GM06990 (cell line): Measurements from ENCODE around the gene TNFRSF12A.

ENCODE experiments used
- DNase-seq: peaks from one replicate; pipeline ENCODE4 v3.0.0-alpha.2; 2011; ENCODE audit not compliant: insufficient read length; ENCODE audit errors: extremely low read depth
- H3K27me3 ChIP-seq: replicated peaks from 2 replicates; pipeline ENCODE4 v1.6.0; 2011; ENCODE audit warnings: low read length; ENCODE audit not compliant: control insufficient read depth, insufficient read depth
- H3K36me3 ChIP-seq: 2 replicates; pipeline ENCODE4 v1.5.1; 2011; ENCODE audit warnings: low read length; ENCODE audit not compliant: control insufficient read depth, insufficient read depth
- H3K4me3 ChIP-seq: replicated peaks from 2 replicates; pipeline ENCODE4 v1.5.1; 2011; ENCODE audit warnings: low read depth, mild to moderate bottlenecking, control low read depth, low read length
- CTCF ChIP-seq: IDR thresholded peaks from 2 replicates; pipeline ENCODE4 v1.5.1; 2011; ENCODE audit warnings: low read length, control low read depth, mild to moderate bottlenecking, inconsistent platforms; ENCODE audit not compliant: insufficient read depth, poor library complexity, severe bottlenecking

TNFRSF12A gene

GRCh38 chr16:3014971-3015370 lies 5.2 kb upstream of the TNFRSF12A start:
- Histone ChIP-seq H3K27me3 (no peaks in the 10 kb centered on the region; the same call in none of the 2 replicates), H3K36me3 (no peaks in the 10 kb centered on the region), H3K4me3 (no peak overlapping the region)
- DNase-seq, result no peak
- TF ChIP-seq CTCF, result no peak

DNA sequence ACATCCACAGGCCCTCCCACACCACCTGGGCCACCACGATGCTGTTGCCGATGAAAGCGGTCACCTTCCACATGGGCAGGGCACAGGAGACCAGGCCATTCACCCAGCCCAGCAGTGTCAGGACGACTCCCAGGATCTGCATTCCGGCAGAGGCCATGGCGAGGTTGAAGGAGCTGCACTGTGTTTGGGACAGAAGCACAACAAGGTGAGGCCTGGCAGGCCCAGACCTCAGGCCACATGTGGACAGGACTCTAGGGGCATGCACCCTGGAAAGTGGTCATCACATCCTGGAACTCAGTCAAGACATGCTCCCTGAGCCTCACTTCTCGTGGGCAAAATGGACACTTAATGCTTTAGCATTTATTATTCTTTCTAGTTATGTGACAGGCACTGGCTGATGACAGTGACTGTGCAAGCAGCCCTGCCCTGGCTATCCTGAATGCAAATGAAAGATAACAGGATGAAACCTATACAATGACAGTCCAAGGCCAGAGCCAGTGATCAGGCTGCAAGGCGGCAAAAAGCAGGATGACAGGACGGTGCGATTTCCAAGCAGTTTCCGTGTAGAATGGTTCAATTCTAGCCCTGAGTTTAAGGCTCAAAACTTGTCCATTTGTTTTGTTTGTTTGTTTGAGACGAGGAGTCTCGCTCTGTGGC lies 4.2 kb upstream of the TNFRSF12A start:
- no peak overlapping the region for H3K4me3 ChIP-seq
- no peaks in the 10 kb centered on the region for H3K36me3 ChIP-seq
- no peaks in the 10 kb centered on the region; the same call in none of the 2 replicates for H3K27me3 ChIP-seq
- TF ChIP-seq CTCF, result no peak
- DNase-seq, result no peak

GRCh38 chr16:3017344-3017743 lies 2.8 kb upstream of the TNFRSF12A start:
- H3K36me3 ChIP-seq, result no peaks in the 10 kb centered on the region
- no peak for TF ChIP-seq CTCF

DNA sequence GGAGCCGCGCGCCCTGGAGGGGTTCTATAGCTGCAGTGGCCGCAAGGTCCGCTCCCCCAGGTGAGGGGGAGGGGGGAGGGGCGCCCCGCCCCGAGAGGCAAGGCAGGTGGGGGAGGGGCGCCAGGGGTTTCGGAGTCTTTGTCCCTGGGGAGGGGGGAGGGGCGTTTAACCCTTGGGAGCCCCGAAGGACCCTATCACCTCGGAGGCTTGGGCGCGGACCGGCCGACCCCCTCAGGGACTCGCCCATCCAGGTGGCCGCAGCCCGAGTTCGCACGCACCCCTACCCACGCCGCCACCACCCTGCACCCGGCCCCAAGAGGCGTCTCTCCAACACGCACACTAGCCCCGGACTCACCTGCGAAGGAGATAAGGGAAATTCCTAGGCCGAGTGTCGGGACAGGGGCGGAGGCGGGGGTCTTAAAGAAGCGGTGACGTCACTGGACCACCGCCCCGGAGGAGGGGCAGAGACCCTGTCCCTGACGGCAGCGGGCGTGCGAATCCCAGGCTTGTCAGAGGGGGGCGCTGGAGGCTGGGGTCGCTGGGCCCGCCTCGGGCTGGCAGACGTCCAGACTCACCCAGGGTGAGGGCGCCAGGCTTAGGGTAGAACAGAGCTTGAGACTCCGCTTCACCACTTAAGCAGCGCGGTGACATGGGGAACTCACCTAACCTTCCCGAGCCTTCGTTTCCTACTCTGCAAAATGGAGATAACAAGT lies 2.2 kb upstream of the TNFRSF12A start, which contains the start of gene CLDN6:
Gene CLDN6, minus strand, starts transcription at position 390 of the 713 bp plus-strand sequence. CDS start 2,162 bp downstream, outside the sequence.
- H3K4me3 ChIP-seq, result no peak within 1 kb of the TSS
- no peak for DNase-seq
- no peaks in the 10 kb centered on the region; the same call in none of the 2 replicates for H3K27me3 ChIP-seq
- peak; percentile 29 for TF ChIP-seq CTCF
- no peaks in the 10 kb centered on the region for H3K36me3 ChIP-seq

More at GRCh38 chr16:3017344-3017743, 2.8 kb upstream of the TNFRSF12A start:
- H3K27me3 ChIP-seq, result no peaks in the 10 kb centered on the region; the same call in none of the 2 replicates
- no peak for DNase-seq
- no peak overlapping the region for H3K4me3 ChIP-seq

DNA sequence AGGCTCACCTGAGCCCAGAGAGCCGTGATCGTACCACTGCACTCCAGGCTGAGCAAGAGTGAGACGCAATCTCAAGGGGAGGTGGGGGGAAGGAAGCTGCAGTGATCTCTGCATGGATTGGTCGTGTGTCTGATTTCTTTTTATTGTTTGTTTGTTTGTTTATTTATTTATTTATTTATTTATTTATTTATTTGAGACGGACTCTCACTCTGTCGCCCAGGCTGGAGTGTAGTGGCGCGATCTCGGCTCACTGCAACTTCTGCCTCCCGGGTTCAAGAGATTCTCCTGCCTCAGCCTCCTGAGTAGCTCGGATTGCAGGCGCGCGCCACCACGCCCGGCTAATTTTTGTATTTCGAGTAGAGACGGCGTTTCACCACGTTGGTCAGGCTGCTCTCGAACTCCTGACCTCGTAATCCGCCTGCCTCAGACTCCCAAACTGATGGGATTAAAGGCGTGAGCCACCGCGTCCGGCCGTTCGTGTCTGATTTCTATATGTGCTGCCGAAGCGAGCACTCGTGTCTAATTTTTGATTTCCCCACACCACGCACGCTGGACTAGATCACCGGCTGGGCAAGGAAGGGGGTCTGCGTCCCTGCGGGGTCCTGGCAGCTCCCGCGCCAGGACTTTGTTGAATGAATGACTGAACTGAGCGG lies 448 bp upstream of the TNFRSF12A start:
- Histone ChIP-seq H3K36me3 (no peaks in the 10 kb centered on the region), H3K4me3 (peak overlapping the region; percentile 58), H3K27me3 (no peaks in the 10 kb centered on the region; the same call in 1 of the 2 replicates)
- no peak for TF ChIP-seq CTCF
- DNase-seq, result no peak
